ENCODE measurements around the gene GMPPA.

GMPPA gene

GRCh38 chr2:219483451-219484342, 15.0 kb upstream of the GMPPA start:
- no peak for DNase-seq

DNA sequence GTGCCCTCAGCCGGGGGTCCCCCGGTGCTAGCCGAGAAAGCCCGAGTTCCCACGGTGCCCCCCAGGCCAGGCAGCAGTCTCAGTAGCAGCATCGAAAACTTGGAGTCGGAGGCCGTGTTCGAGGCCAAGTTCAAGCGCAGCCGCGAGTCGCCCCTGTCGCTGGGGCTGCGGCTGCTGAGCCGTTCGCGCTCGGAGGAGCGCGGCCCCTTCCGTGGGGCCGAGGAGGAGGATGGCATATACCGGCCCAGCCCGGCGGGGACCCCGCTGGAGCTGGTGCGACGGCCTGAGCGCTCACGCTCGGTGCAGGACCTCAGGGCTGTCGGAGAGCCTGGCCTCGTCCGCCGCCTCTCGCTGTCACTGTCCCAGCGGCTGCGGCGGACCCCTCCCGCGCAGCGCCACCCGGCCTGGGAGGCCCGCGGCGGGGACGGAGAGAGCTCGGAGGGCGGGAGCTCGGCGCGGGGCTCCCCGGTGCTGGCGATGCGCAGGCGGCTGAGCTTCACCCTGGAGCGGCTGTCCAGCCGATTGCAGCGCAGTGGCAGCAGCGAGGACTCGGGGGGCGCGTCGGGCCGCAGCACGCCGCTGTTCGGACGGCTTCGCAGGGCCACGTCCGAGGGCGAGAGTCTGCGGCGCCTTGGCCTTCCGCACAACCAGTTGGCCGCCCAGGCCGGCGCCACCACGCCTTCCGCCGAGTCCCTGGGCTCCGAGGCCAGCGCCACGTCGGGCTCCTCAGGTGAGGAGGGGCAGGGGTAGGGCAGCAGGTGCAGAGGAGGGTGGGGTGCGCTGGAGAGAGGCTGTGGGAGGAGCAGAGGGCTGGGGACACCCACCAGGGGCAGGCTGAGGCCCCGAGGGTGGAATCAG, 14.1 kb upstream of the GMPPA start:
- DNase-seq = no peak

DNA sequence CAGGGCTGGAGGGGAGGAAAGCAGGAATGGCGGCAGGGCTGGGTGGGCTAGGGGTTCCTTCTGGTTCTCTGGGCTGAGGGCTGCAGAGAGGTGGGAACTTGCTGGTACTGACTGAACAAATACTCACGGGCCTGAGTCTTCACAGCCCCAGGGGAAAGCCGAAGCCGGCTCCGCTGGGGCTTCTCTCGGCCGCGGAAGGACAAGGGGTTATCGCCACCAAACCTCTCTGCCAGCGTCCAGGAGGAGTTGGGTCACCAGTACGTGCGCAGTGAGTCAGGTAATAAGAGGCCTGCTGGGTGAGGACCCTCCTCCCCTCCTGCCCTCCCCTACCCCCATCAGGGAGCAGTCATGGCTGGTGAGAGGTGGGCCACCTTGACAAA, 13.5 kb upstream of the GMPPA start:
- DNase-seq = no peak

GRCh38 chr2:219486380-219486959, 12.2 kb upstream of the GMPPA start:
- no peak for DNase-seq

DNA sequence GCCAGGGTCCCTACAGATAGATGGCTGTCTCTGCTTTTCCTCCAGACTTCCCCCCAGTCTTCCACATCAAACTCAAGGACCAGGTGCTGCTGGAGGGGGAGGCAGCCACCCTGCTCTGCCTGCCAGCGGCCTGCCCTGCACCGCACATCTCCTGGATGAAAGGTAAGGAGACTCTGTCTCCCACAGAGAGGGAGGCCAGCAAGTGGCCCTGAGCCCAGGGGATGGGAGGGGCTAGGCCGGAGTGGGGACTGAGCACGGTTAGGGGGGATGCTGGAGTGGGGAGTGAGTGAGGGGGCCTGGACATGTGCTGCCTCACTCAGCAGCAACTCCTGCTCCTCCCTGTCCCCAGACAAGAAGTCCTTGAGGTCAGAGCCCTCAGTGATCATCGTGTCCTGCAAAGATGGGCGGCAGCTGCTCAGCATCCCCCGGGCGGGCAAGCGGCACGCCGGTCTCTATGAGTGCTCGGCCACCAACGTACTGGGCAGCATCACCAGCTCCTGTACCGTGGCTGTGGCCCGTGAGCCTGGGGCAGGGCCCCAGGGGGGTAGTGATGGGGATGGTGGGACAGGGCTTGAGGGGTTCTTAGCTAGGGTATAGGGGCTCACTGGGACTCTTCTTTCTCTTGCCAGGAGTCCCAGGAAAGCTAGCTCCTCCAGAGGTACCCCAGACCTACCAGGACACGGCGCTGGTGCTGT, 10.4 kb upstream of the GMPPA start:
- DNase-seq = no peak

GRCh38 chr2:219488844-219489194, 9.9 kb upstream of the GMPPA start:
- no peak for DNase-seq

- DNase-seq = no peak
Observed at GRCh38 chr2:219489315-219489714, 9.4 kb upstream of the GMPPA start.

GRCh38 chr2:219490186-219490585, 8.5 kb upstream of the GMPPA start:
- DNase-seq = no peak

GRCh38 chr2:219490600-219491130, 8.0 kb upstream of the GMPPA start:
- DNase-seq = no peak

DNA sequence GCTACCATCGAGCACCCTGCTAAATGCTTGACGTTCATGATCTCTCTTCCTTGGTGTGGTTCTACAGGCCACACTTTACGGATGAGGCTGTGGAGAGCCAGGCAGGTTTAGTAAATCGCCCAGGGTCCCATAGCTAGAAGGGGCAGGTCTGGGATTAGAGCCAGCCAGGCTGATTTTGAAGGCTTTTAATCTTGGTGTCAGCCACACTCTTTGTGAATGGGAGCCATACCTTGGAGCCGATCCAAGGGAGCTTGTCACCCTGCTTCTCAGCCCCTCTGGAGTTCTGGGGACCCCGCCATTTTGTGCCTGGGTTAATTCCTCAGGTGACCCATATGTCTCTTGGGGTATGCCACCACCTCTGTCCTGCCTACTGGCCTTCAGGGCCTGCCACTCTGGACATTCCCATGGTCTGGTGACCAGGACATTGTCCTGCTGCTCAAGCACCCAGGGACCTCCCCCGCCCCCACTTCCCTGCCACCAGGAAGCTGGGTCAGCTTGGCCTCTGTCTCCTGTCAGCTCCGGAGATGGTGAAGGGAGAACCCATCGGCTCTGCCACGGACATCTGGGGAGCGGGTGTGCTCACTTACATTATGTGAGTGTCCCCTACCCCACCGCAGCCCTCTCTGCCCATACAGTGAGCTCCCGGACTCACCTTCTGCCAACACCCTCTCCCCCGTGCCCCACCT, 7.3 kb upstream of the GMPPA start:
- DNase-seq = no peak

DNA sequence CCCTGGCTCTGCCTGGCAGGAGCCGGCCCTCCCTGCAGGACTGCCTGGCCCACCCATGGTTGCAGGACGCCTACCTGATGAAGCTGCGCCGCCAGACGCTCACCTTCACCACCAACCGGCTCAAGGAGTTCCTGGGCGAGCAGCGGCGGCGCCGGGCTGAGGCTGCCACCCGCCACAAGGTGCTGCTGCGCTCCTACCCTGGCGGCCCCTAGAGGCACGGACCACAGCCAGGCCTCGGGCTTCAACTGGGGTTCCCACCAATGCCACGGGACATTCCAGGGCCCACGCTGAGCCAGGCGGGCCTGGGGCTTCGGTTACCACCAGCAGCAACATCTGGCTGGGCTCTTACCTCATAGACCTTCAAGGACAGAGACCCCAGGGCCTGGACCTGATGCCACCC, 6.1 kb upstream of the GMPPA start:
- no peak for DNase-seq

DNA sequence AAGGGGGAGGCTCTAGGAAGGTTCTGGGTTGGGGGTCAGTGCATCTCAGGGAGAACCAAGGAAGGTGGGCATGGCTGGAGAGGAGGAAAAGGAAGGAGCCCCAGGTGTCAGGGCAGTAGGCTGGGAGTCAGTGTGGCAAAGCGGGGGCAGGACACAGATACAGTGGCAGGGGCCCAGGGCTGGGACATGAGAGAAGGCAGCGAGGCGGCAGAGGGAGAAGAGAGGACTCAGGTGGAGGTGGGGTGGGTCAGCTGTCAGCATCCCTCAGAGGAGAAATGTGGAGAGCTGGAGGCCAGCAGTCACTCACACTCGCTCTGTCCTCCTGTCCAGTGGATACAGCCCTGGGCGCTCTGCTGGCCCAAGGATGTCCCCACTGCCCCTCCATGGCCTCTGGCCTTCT, 5.6 kb upstream of the GMPPA start:
- no peak for DNase-seq

- DNase-seq = no peak
Observed at GRCh38 chr2:219494952-219495530, 3.6 kb upstream of the GMPPA start.

GRCh38 chr2:219495531-219496122, 3.1 kb upstream of the GMPPA start:
- DNase-seq = peak in 53 of 58 donors; percentile 4 to 72 (median 37)

DNA sequence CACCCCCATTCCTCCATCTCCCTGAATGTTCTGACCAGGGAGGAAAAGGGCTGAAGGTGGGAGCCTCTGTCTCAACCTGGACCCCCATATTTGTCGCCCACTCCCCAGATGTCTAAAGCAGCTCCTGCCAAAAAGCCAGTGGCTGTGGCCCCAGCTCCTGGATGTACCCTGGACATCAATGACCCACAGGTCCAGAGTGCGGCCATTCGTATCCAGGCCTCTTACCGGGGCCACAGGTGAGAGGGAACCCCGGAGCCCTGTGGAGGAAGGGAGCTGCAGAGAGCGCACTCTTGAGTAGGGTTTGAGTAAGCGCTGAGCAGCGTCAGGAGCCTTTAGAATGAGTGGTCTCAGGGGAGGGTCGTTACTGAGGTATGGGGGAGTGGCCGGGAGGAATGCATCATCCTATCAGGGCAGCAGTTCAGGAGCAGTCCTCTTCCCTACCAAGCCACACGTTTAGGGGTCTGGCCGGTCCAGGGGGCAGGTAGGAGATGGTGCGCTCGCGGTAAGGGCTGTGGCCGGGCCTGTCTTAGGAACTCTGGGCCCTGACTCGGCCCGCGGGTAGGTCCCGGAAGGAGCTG, 2.4 kb upstream of the GMPPA start:
- no peak for DNase-seq

GRCh38 chr2:219496825-219497494, 1.7 kb upstream of the GMPPA start:
- DNase-seq = peak in 1 of 58 donors; percentile 14

GRCh38 chr2:219497495-219498279, 1.0 kb upstream of the GMPPA start:
- DNase-seq = peak in 34 of 58 donors; percentile 11 to 54 (median 28)

GRCh38 chr2:219499058-219499307, 292 bp downstream of the GMPPA start:
- no peak for DNase-seq

Data from anterior cingulate cortex (tissue), 58 donors.